B cell (primary cell): ENCODE results near the gene PDE4A. TPM values are rescaled to one million over a fixed set of nuclear protein-coding genes. Genes with fewer than 3 reads are reported as not detected.
"Not testable (repeated sequence)": the region's sequence is repeated elsewhere in the genome, so short reads cannot be mapped to it uniquely, and the experiment has no call there.

Experiments
- ATAC-seq: fragments of 200-7000 bp; cut with Tn5 transposase; one replicate; pipeline ENCODE4 v1.10.0; 2021; ENCODE audit warnings: low read depth, mild to moderate bottlenecking, moderate number of reproducible peaks, moderate library complexity
- CTCF ChIA-PET: fragments of 350-600 bp; sonication (Branson Sonifier 250); formaldehyde crosslinking; loops from one replicate; lab custom pipeline; 2021; ENCODE audit warnings: antibody characterized with exemption, inconsistent platforms; lab: Charles Lee
- POLR2A ChIA-PET: fragments of 350-600 bp; sonication (Branson Sonifier 250); formaldehyde crosslinking; loops from one replicate; lab custom pipeline; 2021; ENCODE audit warnings: antibody characterized with exemption; lab: Charles Lee
- DNase-seq: peaks from one replicate; pipeline ENCODE4 v3.0.0; 2013
- H2AFZ ChIP-seq: 2 replicates; pipeline ENCODE4 v1.6.1; 2012; ENCODE audit warnings: mild to moderate bottlenecking, low read depth, low read length; ENCODE audit not compliant: insufficient read depth, poor library complexity, severe bottlenecking
- H3K27ac ChIP-seq, 2 donors: 1 replicate in 1 of 2; 2 replicates in 1 of 2; pipeline ENCODE4 v1.5.1; 2012 to 2013; ENCODE audit warnings: low read length in 2 of 2, mild to moderate bottlenecking in 2 of 2, moderate library complexity in 1 of 2
- H3K27me3 ChIP-seq, 4 experiments: fragments of 200-600 bp in 1 of 4; sonication (generic) in 1 of 4; replicated peaks in 1 of 4; 1 replicate in 2 of 4; 2 replicates in 2 of 4; pipeline versions ENCODE4 v1.6.1 to v1.7.0; 2013 to 2016; ENCODE audit warnings: low read length in 3 of 4, mild to moderate bottlenecking in 2 of 4, mixed read lengths in 1 of 4, moderate library complexity in 1 of 4; ENCODE audit not compliant: insufficient read depth in 4 of 4, control insufficient read depth in 3 of 4; ENCODE audit errors: control extremely low read depth in 1 of 4
- H3K36me3 ChIP-seq, 2 experiments: replicated peaks in 1 of 2; 1 replicate in 1 of 2; 2 replicates in 1 of 2; pipeline versions ENCODE4 v1.6.1 to v1.7.1; 2013; ENCODE audit warnings: low read length in 1 of 2; ENCODE audit not compliant: insufficient read depth in 2 of 2, control insufficient read depth in 1 of 2; ENCODE audit errors: control extremely low read depth in 1 of 2, extremely low read depth in 1 of 2
- H3K4me1 ChIP-seq, 2 donors: fragments of 200-600 bp in 1 of 2; sonication (generic) in 1 of 2; 1 replicate in 1 of 2; 2 replicates in 1 of 2; pipeline versions ENCODE4 v1.5.1 to v1.6.1; 2013 to 2017; ENCODE audit warnings: low read length in 2 of 2; ENCODE audit not compliant: control insufficient read depth in 2 of 2, insufficient read depth in 2 of 2
- H3K4me2 ChIP-seq: replicated peaks from 2 replicates; pipeline ENCODE3; 2012; ENCODE audit warnings: mild to moderate bottlenecking, low read depth, low read length; ENCODE audit not compliant: poor library complexity, severe bottlenecking
- H3K4me3 ChIP-seq, 5 experiments: fragments of 200-600 bp in 1 of 5; sonication (generic) in 1 of 5; 1 replicate in 3 of 5; 2 replicates in 2 of 5; pipeline versions ENCODE4 v1.5.1 to v1.7.0; 2011 to 2016; ENCODE audit warnings: low read length in 4 of 5, mild to moderate bottlenecking in 4 of 5, low read depth in 2 of 5, control low read depth in 1 of 5, moderate library complexity in 1 of 5; ENCODE audit not compliant: insufficient read depth in 1 of 5; ENCODE audit errors: control extremely low read depth in 1 of 5, extremely low read depth in 1 of 5
- H3K79me2 ChIP-seq: fragments of 200-600 bp; sonication (generic); one replicate; pipeline ENCODE4 v1.6.0; 2016; ENCODE audit warnings: low read length; ENCODE audit not compliant: control insufficient read depth, insufficient read depth
- H3K9ac ChIP-seq: fragments of 200-600 bp; sonication (generic); 2 replicates; pipeline ENCODE4 v1.6.1; 2017; ENCODE audit warnings: mild to moderate bottlenecking, low read length, moderate library complexity
- H3K9me3 ChIP-seq, 3 donors: one replicate each; pipeline versions ENCODE4 v1.6.1 to v1.7.1; 2013; ENCODE audit warnings: low read length in 2 of 3; ENCODE audit not compliant: control insufficient read depth in 2 of 3, insufficient read depth in 1 of 3; ENCODE audit errors: control extremely low read depth in 1 of 3
- H4K20me1 ChIP-seq: 2 replicates; pipeline ENCODE4 v1.6.0; 2012; ENCODE audit warnings: mild to moderate bottlenecking, low read length; ENCODE audit not compliant: insufficient read depth, control insufficient read depth, poor library complexity, severe bottlenecking
- H3K27ac Mint-ChIP-seq: one replicate; pipeline ENCODE4 v1.8.0; 2021; ENCODE audit warnings: mixed read lengths
- H3K27me3 Mint-ChIP-seq: one replicate; pipeline ENCODE4 v1.8.0; 2021; ENCODE audit warnings: mixed read lengths
- H3K4me1 Mint-ChIP-seq: one replicate; pipeline ENCODE4 v1.8.0; 2021; ENCODE audit warnings: mixed read lengths
- H3K4me3 Mint-ChIP-seq: one replicate; pipeline ENCODE4 v1.8.0; 2021; ENCODE audit warnings: mixed read lengths
- H3K9me3 Mint-ChIP-seq: one replicate; pipeline ENCODE4 v1.8.0; 2022; ENCODE audit warnings: mixed read lengths; ENCODE audit not compliant: insufficient read depth
- EZH2 ChIP-seq: IDR thresholded peaks from 2 replicates; pipeline ENCODE4 v1.6.1; 2012; ENCODE audit warnings: borderline replicate concordance, low read depth, mild to moderate bottlenecking, moderate library complexity, low read length; ENCODE audit not compliant: insufficient read depth, poor library complexity, severe bottlenecking
- WGBS: methylation state at CpG from one replicate; pipeline ENCODE4 v1.1.5; 2013; ENCODE audit warnings: missing lambda C conversion rate; ENCODE audit not compliant: insufficient coverage; 5-methylcytosine and 5-hydroxymethylcytosine counted together
- intact Hi-C: fragments of 100-400 bp; cut with micrococcal nuclease; formaldehyde crosslinking; loops from one replicate; pipeline ENCODE4 v1.10.0; 2022
- polyA plus RNA-seq: library from polyadenylated mRNA; depleted of rRNA; stranded (reverse); fragments of >200 nt; gene quantifications from 2 replicates; pipeline ENCODE4 v1.2.3, GENCODE V29; 2012
- total RNA-seq, 2 donors: library from RNA; stranded (reverse); fragments of 120-200 nt in 1 of 2; gene quantifications; 1 replicate in 1 of 2; 2 replicates in 1 of 2; pipeline versions ENCODE4 v1.2.3 to v1.2.4, GENCODE V29; 2013 to 2022
- TF ChIP-seq, protein P1 (sequence below): fragments of 200-600 bp; IDR thresholded peaks from one replicate; pipeline ENCODE4 v1.8.0; 2022; ENCODE audit warnings: antibody characterized with exemption, mild to moderate bottlenecking

Gene PDE4A
- total and polyA plus RNA-seq, 2 donors (not counting 1 experiment from before 2014, with no cell fraction given) = 1.5 to 10.9 TPM

GRCh38 chr19:10454267-10454666 lies 33.9 kb downstream of the PDE4A start:
- Mint-ChIP-seq H3K27me3 (peaks cover 9% of the 10 kb centered on the region), H3K4me1 (no peaks in the 10 kb centered on the region), H3K4me3 (no peak overlapping the region), H3K27ac (no peak overlapping the region), H3K9me3 (no peaks in the 10 kb centered on the region)
- no peak overlapping the region for H2AFZ ChIP-seq
- H3K4me1 ChIP-seq = no peaks in the 10 kb centered on the region
- CTCF ChIA-PET = interaction anchor here (1.0 kb wide), 2 partner anchors 21 to 195 kb away, joined by 3 read pairs; no protein-coding TSS in a partner anchor
- ATAC-seq = no peak
- POLR2A ChIA-PET = no interaction called here
- H3K27ac ChIP-seq = no peak overlapping the region
- no peak overlapping the region for H3K4me2 ChIP-seq
- no peaks in the 10 kb centered on the region for H3K36me3 ChIP-seq
- peaks cover 0 to 9% (median 0%) of the 10 kb centered on the region in 4 experiments for H3K27me3 ChIP-seq
- no peak overlapping the region for H3K4me3 ChIP-seq
- H3K9me3 ChIP-seq = no peaks in the 10 kb centered on the region
- TF ChIP-seq EZH2 = no peak
- TF ChIP-seq, protein P1, sequence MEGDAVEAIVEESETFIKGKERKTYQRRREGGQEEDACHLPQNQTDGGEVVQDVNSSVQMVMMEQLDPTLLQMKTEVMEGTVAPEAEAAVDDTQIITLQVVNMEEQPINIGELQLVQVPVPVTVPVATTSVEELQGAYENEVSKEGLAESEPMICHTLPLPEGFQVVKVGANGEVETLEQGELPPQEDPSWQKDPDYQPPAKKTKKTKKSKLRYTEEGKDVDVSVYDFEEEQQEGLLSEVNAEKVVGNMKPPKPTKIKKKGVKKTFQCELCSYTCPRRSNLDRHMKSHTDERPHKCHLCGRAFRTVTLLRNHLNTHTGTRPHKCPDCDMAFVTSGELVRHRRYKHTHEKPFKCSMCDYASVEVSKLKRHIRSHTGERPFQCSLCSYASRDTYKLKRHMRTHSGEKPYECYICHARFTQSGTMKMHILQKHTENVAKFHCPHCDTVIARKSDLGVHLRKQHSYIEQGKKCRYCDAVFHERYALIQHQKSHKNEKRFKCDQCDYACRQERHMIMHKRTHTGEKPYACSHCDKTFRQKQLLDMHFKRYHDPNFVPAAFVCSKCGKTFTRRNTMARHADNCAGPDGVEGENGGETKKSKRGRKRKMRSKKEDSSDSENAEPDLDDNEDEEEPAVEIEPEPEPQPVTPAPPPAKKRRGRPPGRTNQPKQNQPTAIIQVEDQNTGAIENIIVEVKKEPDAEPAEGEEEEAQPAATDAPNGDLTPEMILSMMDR = no peak
- no peaks in the 10 kb centered on the region for H4K20me1 ChIP-seq
- no peak overlapping the region for H3K9ac ChIP-seq
- DNase-seq = no peak
- intact Hi-C loops = no loop called here
- no peaks in the 10 kb centered on the region for H3K79me2 ChIP-seq
- no CpG with 5 or more reads among the region's 5 CpGs for WGBS

DNA sequence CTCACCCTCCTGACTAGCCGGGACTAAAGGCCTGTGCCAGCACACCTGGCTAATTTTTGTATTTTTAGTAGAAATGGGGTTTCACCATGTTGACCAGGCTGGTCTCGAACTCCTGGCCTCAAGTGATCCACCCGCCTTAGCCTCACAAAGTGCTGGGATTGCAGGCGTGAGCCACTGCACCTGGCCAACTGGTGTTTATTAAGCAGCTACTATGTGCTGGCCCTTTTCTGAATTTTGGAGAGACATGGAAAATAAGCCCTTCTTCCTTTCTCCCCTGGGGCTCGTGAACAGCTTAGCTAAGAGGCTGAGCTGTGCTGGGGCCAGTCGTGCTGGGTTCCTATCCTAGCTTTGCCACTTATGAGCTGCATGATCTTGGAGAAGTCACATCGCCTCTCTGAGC lies 38.4 kb downstream of the PDE4A start:
- H3K4me3 Mint-ChIP-seq, H3K36me3 ChIP-seq, POLR2A ChIA-PET, CTCF ChIA-PET, intact Hi-C loops, H3K79me2 ChIP-seq, H3K4me3 ChIP-seq, H3K27me3 ChIP-seq, DNase-seq, H4K20me1 ChIP-seq, H3K9me3 ChIP-seq, H3K27ac ChIP-seq, H3K4me2 ChIP-seq, H2AFZ ChIP-seq, H3K27ac Mint-ChIP-seq, H3K27me3 Mint-ChIP-seq, H3K9me3 Mint-ChIP-seq, H3K4me1 ChIP-seq, H3K9ac ChIP-seq, ATAC-seq: not testable (repeated sequence)
- H3K4me1 Mint-ChIP-seq = peaks cover 11% of the 10 kb centered on the region
- WGBS = 87% methylated on average over 6 of the region's 7 CpGs
